Naive B cell (primary cell): ENCODE results near the gene GRK1. TPM values are rescaled to one million over a fixed set of nuclear protein-coding genes. Genes with fewer than 3 reads are reported as not detected.
A peak's percentile ranks its signal among the peaks of the same experiment; 100 is the strongest.

Experiments used
- ATAC-seq, 2 donors: fragments of 150-1000 bp; cut with Tn5 transposase; 2 replicates each; pipeline ENCODE4 v1.10.0; 2021; ENCODE audit warnings: low read depth in 2 of 2, mild to moderate bottlenecking in 2 of 2, moderate library complexity in 2 of 2
- DNase-seq: peaks from one replicate; pipeline ENCODE4 v3.0.0; 2022
- H3K27ac Mint-ChIP-seq, 6 donors: one replicate each; pipeline ENCODE4 v1.8.0; 2020 to 2022; ENCODE audit warnings: mild to moderate bottlenecking in 6 of 6, mixed read lengths in 6 of 6, moderate library complexity in 5 of 6, inconsistent platforms in 2 of 6
- H3K27me3 Mint-ChIP-seq, 3 donors: one replicate each; pipeline ENCODE4 v1.8.0; 2021 to 2022; ENCODE audit warnings: mixed read lengths in 3 of 3, mild to moderate bottlenecking in 1 of 3
- H3K36me3 Mint-ChIP-seq, 2 donors: one replicate each; pipeline ENCODE4 v1.8.0; 2020 to 2022; ENCODE audit warnings: mixed read lengths in 2 of 2, inconsistent platforms in 1 of 2, mild to moderate bottlenecking in 1 of 2
- H3K4me1 Mint-ChIP-seq, 3 donors: one replicate each; pipeline ENCODE4 v1.8.0; 2020 to 2022; ENCODE audit warnings: mixed read lengths in 3 of 3, inconsistent platforms in 1 of 3, mild to moderate bottlenecking in 1 of 3, moderate library complexity in 1 of 3
- H3K4me3 Mint-ChIP-seq, 8 donors: one replicate each; pipeline ENCODE4 v1.8.0; 2020 to 2022; ENCODE audit warnings: mild to moderate bottlenecking in 8 of 8, mixed read lengths in 8 of 8, moderate library complexity in 8 of 8, inconsistent platforms in 2 of 8
- H3K9me3 Mint-ChIP-seq, 7 donors: one replicate each; pipeline ENCODE4 v1.8.0; 2020 to 2022; ENCODE audit warnings: mixed read lengths in 7 of 7, mild to moderate bottlenecking in 5 of 7, inconsistent platforms in 2 of 7, moderate library complexity in 1 of 7
- polyA plus RNA-seq, 6 donors: library from polyadenylated mRNA; unstranded; fragments of 300-500 nt; fragmentation: Illumina TruSeq; gene quantifications; one replicate each; pipeline ENCODE4 v1.2.3, GENCODE V29; 2021; ENCODE audit warnings: low read depth in 6 of 6

The GRK1 gene
- polyA plus RNA-seq, 6 donors from 2014 or later: not detected

DNA sequence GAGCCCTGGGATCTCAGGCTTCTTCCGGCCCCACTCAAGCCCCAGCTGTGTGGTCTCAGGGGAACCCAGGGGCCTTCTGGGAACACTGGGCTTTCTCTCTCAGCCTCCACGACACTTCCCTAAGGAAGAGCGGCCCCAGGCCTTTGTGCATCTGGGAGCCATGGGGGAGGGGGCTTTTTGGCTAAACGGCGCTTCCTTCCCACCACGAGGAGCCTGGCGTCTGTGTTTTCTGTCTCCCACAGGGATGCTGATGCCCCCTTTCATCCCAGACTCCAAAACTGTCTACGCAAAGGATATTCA lies 67.8 kb downstream of the GRK1 start:
- ATAC-seq (no peak), DNase-seq (no peak)
- H3K27me3 Mint-ChIP-seq: peaks cover 3 to 22% (median 16%) of the 10 kb centered on the region in 3 donors
- no peaks in the 10 kb centered on the region for H3K9me3 Mint-ChIP-seq
- H3K4me3 Mint-ChIP-seq: no peak overlapping the region
- H3K27ac Mint-ChIP-seq: no peak overlapping the region
- no peaks in the 10 kb centered on the region for H3K36me3 Mint-ChIP-seq
- peaks cover 0 to 7% (median 5%) of the 10 kb centered on the region in 3 donors for H3K4me1 Mint-ChIP-seq

GRCh38 chr13:113735194-113735593 lies 68.2 kb downstream of the GRK1 start:
- Mint-ChIP-seq H3K27me3 (peaks cover 3 to 26% (median 20%) of the 10 kb centered on the region in 3 donors), H3K4me3 (no peak overlapping the region), H3K4me1 (peaks cover 0 to 7% (median 5%) of the 10 kb centered on the region in 3 donors), H3K36me3 (no peaks in the 10 kb centered on the region), H3K9me3 (no peaks in the 10 kb centered on the region), H3K27ac (no peak overlapping the region)
- ATAC-seq (no peak), DNase-seq (no peak)

DNA sequence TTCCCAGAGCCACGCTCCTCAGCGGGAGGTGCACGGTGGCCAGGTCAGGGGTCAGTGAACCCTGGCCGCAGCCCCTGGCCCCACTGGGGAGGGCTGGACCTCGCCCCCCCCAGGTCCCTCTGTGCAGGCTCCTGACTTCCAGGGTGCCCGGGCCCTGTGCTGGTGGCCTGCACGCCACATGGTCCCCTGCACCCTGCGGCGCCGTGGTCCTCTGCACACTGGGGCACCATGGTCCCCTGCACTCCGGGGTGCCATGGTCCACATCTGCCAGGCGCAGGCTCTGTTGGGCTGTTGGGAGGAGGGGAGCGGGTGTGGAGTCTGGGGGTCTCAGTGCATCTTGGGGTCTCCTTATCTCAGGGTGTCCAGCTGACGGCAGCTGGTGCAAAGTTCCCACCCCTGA lies 68.7 kb downstream of the GRK1 start:
- peaks cover 0 to 2% (median 0%) of the 10 kb centered on the region in 7 donors for H3K9me3 Mint-ChIP-seq
- no peaks in the 10 kb centered on the region for H3K36me3 Mint-ChIP-seq
- no peak overlapping the region for H3K4me3 Mint-ChIP-seq
- no peak for ATAC-seq
- peaks cover 7 to 31% (median 26%) of the 10 kb centered on the region in 3 donors for H3K27me3 Mint-ChIP-seq
- DNase-seq: no peak
- H3K4me1 Mint-ChIP-seq: peaks cover 2 to 7% (median 6%) of the 10 kb centered on the region in 3 donors
- no peak overlapping the region for H3K27ac Mint-ChIP-seq

GRCh38 chr13:113736258-113736731 lies 69.3 kb downstream of the GRK1 start:
- H3K27ac Mint-ChIP-seq: no peak overlapping the region
- DNase-seq (no peak), ATAC-seq (no peak)
- H3K27me3 Mint-ChIP-seq: peaks cover 10 to 36% (median 31%) of the 10 kb centered on the region in 3 donors
- H3K9me3 Mint-ChIP-seq: peaks cover 0 to 2% (median 0%) of the 10 kb centered on the region in 7 donors
- no peaks in the 10 kb centered on the region for H3K36me3 Mint-ChIP-seq
- H3K4me1 Mint-ChIP-seq: peaks cover 5 to 12% (median 10%) of the 10 kb centered on the region in 3 donors
- no peak overlapping the region for H3K4me3 Mint-ChIP-seq

- H3K4me3 Mint-ChIP-seq: no peak overlapping the region
- ATAC-seq (no peak), DNase-seq (no peak)
- H3K9me3 Mint-ChIP-seq: peaks cover 0 to 2% (median 0%) of the 10 kb centered on the region in 7 donors
- H3K36me3 Mint-ChIP-seq: no peaks in the 10 kb centered on the region
- H3K4me1 Mint-ChIP-seq: peaks cover 5 to 12% (median 8%) of the 10 kb centered on the region in 3 donors
- peaks cover 19 to 47% (median 36%) of the 10 kb centered on the region in 3 donors for H3K27me3 Mint-ChIP-seq
- no peak overlapping the region for H3K27ac Mint-ChIP-seq
These were observed 70.8 kb downstream of the GRK1 start for GRCh38 chr13:113737803-113738202.

DNA sequence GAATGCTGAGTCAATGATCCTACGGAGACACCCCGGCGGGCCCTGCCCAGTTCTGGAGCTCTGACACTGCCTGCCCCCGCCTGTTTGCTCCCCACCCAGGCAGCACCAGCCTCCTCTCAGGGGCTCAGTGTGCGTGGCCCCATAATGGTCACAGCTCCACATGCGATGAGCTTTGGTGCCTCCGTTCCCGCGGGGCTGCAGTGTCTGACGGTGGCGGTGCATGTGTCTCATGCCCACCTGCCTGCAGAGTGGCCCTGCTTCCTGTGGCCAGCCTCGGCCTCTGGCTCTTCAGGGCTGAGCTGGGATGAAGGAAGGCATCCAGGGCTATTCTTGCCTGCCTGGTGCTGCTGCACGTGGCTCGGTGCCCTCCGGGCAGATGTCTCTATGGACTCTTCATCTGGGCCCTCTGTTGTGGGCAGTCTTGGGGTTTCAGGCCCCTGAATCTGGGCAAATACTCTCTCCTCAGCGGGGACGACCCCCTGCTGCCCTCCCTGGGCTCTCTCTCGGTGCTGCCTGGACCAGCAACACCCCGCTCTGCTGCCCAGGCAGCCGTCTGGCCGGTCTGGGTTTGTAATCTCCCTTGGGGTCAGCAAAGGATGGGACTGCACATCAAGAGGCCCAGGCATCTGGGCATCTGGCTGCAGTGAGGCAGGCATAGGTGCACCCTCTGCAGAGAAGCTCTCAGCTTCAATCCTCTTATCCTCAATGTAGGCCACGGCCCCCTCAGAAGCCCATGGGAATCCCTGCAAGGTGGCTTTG lies 72.7 kb downstream of the GRK1 start:
- no peak overlapping the region for H3K4me3 Mint-ChIP-seq
- H3K9me3 Mint-ChIP-seq: peaks cover 0 to 2% (median 0%) of the 10 kb centered on the region in 7 donors
- no peak for DNase-seq
- no peak for ATAC-seq
- peaks cover 19 to 58% (median 47%) of the 10 kb centered on the region in 3 donors for H3K27me3 Mint-ChIP-seq
- no peak overlapping the region for H3K27ac Mint-ChIP-seq
- H3K36me3 Mint-ChIP-seq: no peaks in the 10 kb centered on the region
- peaks cover 5 to 12% (median 8%) of the 10 kb centered on the region in 3 donors for H3K4me1 Mint-ChIP-seq

DNA sequence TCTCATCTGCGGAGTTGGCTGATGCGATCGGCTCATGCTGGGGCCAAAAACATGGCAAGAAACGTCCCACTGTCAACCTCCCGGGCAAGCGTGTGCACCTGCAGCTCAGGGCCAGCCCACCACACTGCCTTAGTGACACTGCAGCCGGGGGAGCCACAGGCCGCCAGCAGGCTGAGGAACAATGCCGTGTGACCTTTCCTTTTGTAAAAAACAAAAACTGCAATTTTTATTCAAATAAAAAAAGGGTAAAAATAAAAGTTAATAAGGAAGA lies 73.2 kb downstream of the GRK1 start:
- Mint-ChIP-seq H3K36me3 (no peaks in the 10 kb centered on the region), H3K9me3 (peaks cover 0 to 2% (median 0%) of the 10 kb centered on the region in 7 donors), H3K4me3 (no peak overlapping the region), H3K27me3 (peaks cover 19 to 62% (median 52%) of the 10 kb centered on the region in 3 donors), H3K27ac (no peak overlapping the region), H3K4me1 (peaks cover 5 to 12% (median 12%) of the 10 kb centered on the region in 3 donors)
- DNase-seq (no peak), ATAC-seq (no peak)

GRCh38 chr13:113740661-113741060 lies 73.6 kb downstream of the GRK1 start:
- Mint-ChIP-seq H3K27me3 (peaks cover 21 to 62% (median 52%) of the 10 kb centered on the region in 3 donors), H3K4me3 (peak overlapping the region in 1 of 8 donors; percentile 30), H3K9me3 (peaks cover 0 to 2% (median 0%) of the 10 kb centered on the region in 7 donors), H3K4me1 (peaks cover 5 to 12% (median 12%) of the 10 kb centered on the region in 3 donors), H3K27ac (no peak overlapping the region), H3K36me3 (no peaks in the 10 kb centered on the region)
- ATAC-seq (no peak), DNase-seq (no peak)

DNA sequence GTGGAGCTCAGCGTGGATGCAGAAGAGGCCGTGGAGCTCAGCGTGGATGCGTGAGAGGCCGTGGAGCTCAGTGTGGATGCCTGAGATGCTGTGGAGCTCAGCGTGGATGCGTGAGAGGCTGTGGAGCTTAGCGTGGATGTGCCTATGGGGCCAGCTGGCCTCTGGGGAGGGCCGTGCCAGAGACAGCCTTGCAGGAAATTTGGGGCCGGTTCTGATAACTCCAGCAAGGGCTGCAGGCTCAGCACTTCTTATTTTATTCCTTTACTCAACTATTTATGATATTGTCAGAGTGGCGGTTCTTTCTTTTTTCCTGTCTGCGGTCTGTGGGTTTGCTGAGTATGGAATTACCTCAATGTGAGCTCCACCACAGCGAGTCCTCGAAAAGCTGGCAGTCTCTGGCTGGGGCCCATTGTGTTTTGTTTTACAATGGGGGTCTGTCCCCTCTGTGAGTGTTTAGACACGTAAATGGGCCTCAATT lies 74.2 kb downstream of the GRK1 start:
- ATAC-seq (no peak), DNase-seq (no peak)
- Mint-ChIP-seq H3K36me3 (no peaks in the 10 kb centered on the region), H3K4me1 (peaks cover 5 to 12% (median 12%) of the 10 kb centered on the region in 3 donors), H3K9me3 (peaks cover 0 to 2% (median 0%) of the 10 kb centered on the region in 7 donors), H3K27me3 (peaks cover 23 to 62% (median 52%) of the 10 kb centered on the region in 3 donors), H3K4me3 (peak overlapping the region in 2 of 8 donors; percentile 44 to 51), H3K27ac (no peak overlapping the region)

DNA sequence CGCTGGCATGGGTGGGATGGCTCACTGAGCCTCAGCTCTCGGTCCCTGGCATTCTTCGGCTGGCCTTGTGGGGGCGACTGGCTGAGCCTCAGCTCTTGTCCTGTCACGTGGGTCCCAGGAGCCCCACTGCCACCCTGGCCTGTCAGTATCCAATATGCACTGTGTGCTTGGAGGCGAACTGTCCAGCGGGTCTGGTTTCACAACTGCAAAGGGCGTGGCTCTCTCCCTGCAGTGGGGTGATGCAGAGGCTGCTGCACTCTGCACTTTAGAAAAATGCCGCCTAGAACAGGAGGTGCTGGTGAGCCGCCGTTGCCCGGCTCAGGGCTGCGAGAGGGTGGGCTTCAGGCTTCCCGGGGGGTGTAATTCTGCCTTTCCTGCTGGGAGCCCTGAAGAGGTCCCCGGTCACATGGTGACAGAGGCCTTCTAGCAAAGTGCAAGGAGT lies 75.0 kb downstream of the GRK1 start:
- Mint-ChIP-seq H3K27me3 (peaks cover 23 to 57% (median 52%) of the 10 kb centered on the region in 3 donors), H3K9me3 (peaks cover 0 to 2% (median 0%) of the 10 kb centered on the region in 7 donors), H3K36me3 (no peaks in the 10 kb centered on the region), H3K27ac (no peak overlapping the region), H3K4me1 (peaks cover 5 to 12% (median 12%) of the 10 kb centered on the region in 3 donors), H3K4me3 (peak overlapping the region in 3 of 8 donors; percentile 22 to 44 (median 42))
- ATAC-seq (peak; percentile 60 to 72), DNase-seq (no peak)

- H3K27me3 Mint-ChIP-seq: peaks cover 23 to 54% (median 49%) of the 10 kb centered on the region in 3 donors
- DNase-seq (no peak), ATAC-seq (peak in 1 of 2 donors; percentile 70)
- peaks cover 5 to 12% (median 12%) of the 10 kb centered on the region in 3 donors for H3K4me1 Mint-ChIP-seq
- H3K27ac Mint-ChIP-seq: peak overlapping the region in 2 of 6 donors; percentile 6 to 65
- H3K9me3 Mint-ChIP-seq: peaks cover 0 to 2% (median 0%) of the 10 kb centered on the region in 7 donors
- no peaks in the 10 kb centered on the region for H3K36me3 Mint-ChIP-seq
- peak overlapping the region in 2 of 8 donors; percentile 44 to 74 for H3K4me3 Mint-ChIP-seq
These were observed 75.6 kb downstream of the GRK1 start for GRCh38 chr13:113742445-113743120.

- H3K27ac Mint-ChIP-seq: no peak overlapping the region
- ATAC-seq (no peak), DNase-seq (no peak)
- peaks cover 20 to 47% (median 43%) of the 10 kb centered on the region in 3 donors for H3K27me3 Mint-ChIP-seq
- H3K4me1 Mint-ChIP-seq: peaks cover 5 to 12% (median 12%) of the 10 kb centered on the region in 3 donors
- peak overlapping the region in 2 of 8 donors; percentile 15 to 77 for H3K4me3 Mint-ChIP-seq
- H3K36me3 Mint-ChIP-seq: no peaks in the 10 kb centered on the region
- H3K9me3 Mint-ChIP-seq: peaks cover 0 to 2% (median 0%) of the 10 kb centered on the region in 7 donors
These were observed 76.6 kb downstream of the GRK1 start for GRCh38 chr13:113743366-113744195.
